CD4-positive, alpha-beta T cell (primary cell): Measurements from ENCODE around the gene MSANTD1. TPM values are rescaled to one million over a fixed set of nuclear protein-coding genes. Genes with fewer than 3 reads are reported as not detected.

Experiments
- ATAC-seq: fragments of 200-7000 bp; cut with Tn5 transposase; one replicate; pipeline ENCODE4 v1.10.0; 2022; ENCODE audit warnings: mild to moderate bottlenecking; ENCODE audit not compliant: poor library complexity
- CTCF ChIA-PET: fragments of 350-600 bp; sonication (Branson Sonifier 250); formaldehyde crosslinking; loops from one replicate; lab custom pipeline; 2021; ENCODE audit warnings: antibody characterized with exemption, inconsistent platforms; lab: Charles Lee
- POLR2A ChIA-PET: fragments of 350-600 bp; sonication (Branson Sonifier 250); formaldehyde crosslinking; loops from one replicate; lab custom pipeline; 2021; ENCODE audit warnings: antibody characterized with exemption, inconsistent platforms; lab: Charles Lee
- DNase-seq, 14 experiments: peaks; one replicate each; pipeline ENCODE4 v3.0.0-alpha.2; 2013 to 2020; ENCODE audit warnings: mixed read lengths in 2 of 14
- H3K27ac ChIP-seq, 2 donors: one replicate each; pipeline versions ENCODE4 v1.5.1 to v1.7.0; 2013; ENCODE audit warnings: low read length in 2 of 2, low read depth in 1 of 2, mild to moderate bottlenecking in 1 of 2
- H3K27me3 ChIP-seq, 2 experiments: 1 replicate in 1 of 2; 2 replicates in 1 of 2; pipeline versions ENCODE4 v1.6.1 to v1.7.0; 2013; ENCODE audit warnings: low read length in 2 of 2, control low read depth in 1 of 2, mild to moderate bottlenecking in 1 of 2, moderate library complexity in 1 of 2; ENCODE audit not compliant: insufficient read depth in 2 of 2, control insufficient read depth in 1 of 2
- H3K36me3 ChIP-seq: one replicate; pipeline ENCODE4 v1.6.1; 2013; ENCODE audit warnings: low read length, control low read depth; ENCODE audit not compliant: insufficient read depth
- H3K4me1 ChIP-seq: one replicate; pipeline ENCODE4 v1.6.1; 2013; ENCODE audit warnings: low read length, control low read depth; ENCODE audit not compliant: insufficient read depth
- H3K4me3 ChIP-seq: one replicate; pipeline ENCODE4 v1.5.1; 2013; ENCODE audit warnings: mild to moderate bottlenecking, low read length, moderate library complexity
- H3K9me3 ChIP-seq, 2 experiments: 1 replicate in 1 of 2; 2 replicates in 1 of 2; pipeline versions ENCODE4 v1.6.1 to v1.7.0; 2013; ENCODE audit warnings: low read length in 2 of 2, mild to moderate bottlenecking in 2 of 2, control low read depth in 1 of 2, moderate library complexity in 1 of 2; ENCODE audit not compliant: control insufficient read depth in 1 of 2, insufficient read depth in 1 of 2
- H3K27ac Mint-ChIP-seq: one replicate; pipeline ENCODE4 v1.8.0; 2020; ENCODE audit warnings: mixed read lengths
- H3K27me3 Mint-ChIP-seq: one replicate; pipeline ENCODE4 v1.8.0; 2021; ENCODE audit warnings: mixed read lengths
- H3K36me3 Mint-ChIP-seq: one replicate; pipeline ENCODE4 v1.8.0; 2021; ENCODE audit warnings: low read depth, mixed read lengths
- H3K4me1 Mint-ChIP-seq: one replicate; pipeline ENCODE4 v1.8.0; 2021; ENCODE audit warnings: low read depth, mixed read lengths
- H3K4me3 Mint-ChIP-seq: one replicate; pipeline ENCODE4 v1.8.0; 2020; ENCODE audit warnings: mild to moderate bottlenecking, mixed read lengths
- H3K9me3 Mint-ChIP-seq: one replicate; pipeline ENCODE4 v1.8.0; 2020; ENCODE audit warnings: mixed read lengths
- intact Hi-C, 2 experiments: fragments of 100-400 bp; cut with DNase I in 1 of 2; cut with micrococcal nuclease in 1 of 2; formaldehyde crosslinking; loops; one replicate each; pipeline versions ENCODE4 v1.15.1 to v1.9.0; 2023 to 2025; cut with DNase I, micrococcal nuclease
- total RNA-seq, 174 experiments: library from RNA in 2 of 174; stranded (reverse) in 2 of 174; gene quantifications; one replicate each; pipeline ENCODE4 v1.2.3 and lab custom pipeline; 2021 to 2026
- TF ChIP-seq, protein P1 (sequence below): fragments of 200-600 bp; IDR thresholded peaks from one replicate; pipeline ENCODE4 v1.8.0; 2022; ENCODE audit warnings: antibody characterized with exemption, mild to moderate bottlenecking

MSANTD1 gene
- total RNA-seq, 2 experiments from 2014 or later = 0.67 to 0.74 TPM

DNA sequence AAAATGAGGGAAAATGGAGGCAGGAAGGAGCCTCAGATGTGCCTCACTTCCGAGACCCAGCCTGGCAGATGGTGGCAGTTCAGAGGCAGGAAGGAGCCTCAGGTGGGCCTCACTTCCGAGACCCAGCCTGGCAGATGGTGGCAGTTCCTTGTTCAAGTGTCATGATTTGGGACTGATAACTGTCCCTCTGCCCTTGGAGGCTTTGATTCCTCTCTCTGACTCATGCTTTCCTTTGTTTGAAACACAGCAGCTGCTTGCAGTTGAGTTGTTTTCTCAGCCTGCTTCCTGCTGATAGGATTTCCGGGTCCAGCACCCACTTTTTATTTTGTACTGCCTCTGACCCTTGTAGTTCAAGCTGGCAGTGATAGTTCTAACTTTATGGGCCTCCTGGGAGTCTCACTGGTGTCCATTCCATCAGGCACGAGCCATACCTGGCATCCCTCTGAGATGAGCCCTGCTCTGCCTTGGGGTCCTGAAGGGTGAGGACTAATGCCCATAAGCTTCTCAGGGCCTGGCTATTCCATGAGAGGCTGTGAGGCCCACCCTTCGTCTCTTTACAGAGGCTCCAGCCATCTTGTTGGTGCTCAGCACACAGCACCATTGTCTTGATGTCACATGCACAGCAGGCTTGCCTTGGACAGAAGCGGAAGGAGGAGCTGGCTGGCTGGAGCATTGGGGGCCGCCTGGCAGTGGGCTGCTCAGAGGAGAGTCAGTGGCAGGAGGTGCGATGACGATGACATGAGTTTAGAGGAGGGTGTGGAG lies 56.8 kb downstream of the MSANTD1 start:
- TF ChIP-seq, protein P1, sequence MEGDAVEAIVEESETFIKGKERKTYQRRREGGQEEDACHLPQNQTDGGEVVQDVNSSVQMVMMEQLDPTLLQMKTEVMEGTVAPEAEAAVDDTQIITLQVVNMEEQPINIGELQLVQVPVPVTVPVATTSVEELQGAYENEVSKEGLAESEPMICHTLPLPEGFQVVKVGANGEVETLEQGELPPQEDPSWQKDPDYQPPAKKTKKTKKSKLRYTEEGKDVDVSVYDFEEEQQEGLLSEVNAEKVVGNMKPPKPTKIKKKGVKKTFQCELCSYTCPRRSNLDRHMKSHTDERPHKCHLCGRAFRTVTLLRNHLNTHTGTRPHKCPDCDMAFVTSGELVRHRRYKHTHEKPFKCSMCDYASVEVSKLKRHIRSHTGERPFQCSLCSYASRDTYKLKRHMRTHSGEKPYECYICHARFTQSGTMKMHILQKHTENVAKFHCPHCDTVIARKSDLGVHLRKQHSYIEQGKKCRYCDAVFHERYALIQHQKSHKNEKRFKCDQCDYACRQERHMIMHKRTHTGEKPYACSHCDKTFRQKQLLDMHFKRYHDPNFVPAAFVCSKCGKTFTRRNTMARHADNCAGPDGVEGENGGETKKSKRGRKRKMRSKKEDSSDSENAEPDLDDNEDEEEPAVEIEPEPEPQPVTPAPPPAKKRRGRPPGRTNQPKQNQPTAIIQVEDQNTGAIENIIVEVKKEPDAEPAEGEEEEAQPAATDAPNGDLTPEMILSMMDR = no peak
- Mint-ChIP-seq H3K4me1 (peaks cover 72% of the 10 kb centered on the region), H3K27me3 (no peaks in the 10 kb centered on the region), H3K36me3 (no peaks in the 10 kb centered on the region), H3K4me3 (peak overlapping the region; percentile 65), H3K9me3 (no peaks in the 10 kb centered on the region), H3K27ac (peak overlapping the region; percentile 85)
- ChIA-PET POLR2A (interaction anchor here (1.8 kb wide), 1 partner anchor 103 kb away, joined by 4 read pairs; no protein-coding TSS in a partner anchor), CTCF (no interaction called here)
- no peak overlapping the region for H3K27ac ChIP-seq
- no peak for ATAC-seq
- peaks cover 52% of the 10 kb centered on the region for H3K4me1 ChIP-seq
- no peak overlapping the region for H3K4me3 ChIP-seq
- peak in 6 of 14 experiments; percentile 16 to 44 (median 33) for DNase-seq
- no peaks in the 10 kb centered on the region for H3K9me3 ChIP-seq
- H3K27me3 ChIP-seq = no peaks in the 10 kb centered on the region
- no peaks in the 10 kb centered on the region for H3K36me3 ChIP-seq
- intact Hi-C loops = loop anchor here in 1 of 2 experiments (10.0 kb wide), 1 partner anchor 49 kb away; no protein-coding TSS in a partner anchor

Other genes with a start within 250 kb of the MSANTD1 start
- not detected for gene HTT-AS, start 174.6 kb upstream of the MSANTD1 start, total RNA-seq
- 10 to 100 TPM; 56.9 to 62.6 TPM for gene HTT, start 174.5 kb upstream of the MSANTD1 start, total RNA-seq
- 10 to 100 TPM; 14.1 to 16.9 TPM for gene RGS12, start 43.9 kb downstream of the MSANTD1 start, total RNA-seq
- under 1 TPM; 0.25 to 0.75 TPM for gene HGFAC, start 192.8 kb downstream of the MSANTD1 start, total RNA-seq
- gene DOK7, start 214.1 kb downstream of the MSANTD1 start, total RNA-seq = not detected